GM19468 (cell line): ENCODE measurements around the gene DLST.
"Not testable (repeated sequence)": the region's sequence is repeated elsewhere in the genome, so short reads cannot be mapped to it uniquely, and the experiment has no call there.

Experiments
- ATAC-seq: cut with Tn5 transposase; IDR thresholded peaks from one replicate; pipeline ENCODE4 v1.9.1; 2021; ENCODE audit warnings: mild to moderate bottlenecking, moderate library complexity, moderate number of reproducible peaks; ENCODE audit not compliant: unreplicated experiment; ENCODE audit errors: extremely low read depth

The DLST gene

GRCh38 chr14:74913393-74913910, 31.7 kb downstream of the DLST start:
- ATAC-seq, result no peak

- ATAC-seq, result no peak
Observed at GRCh38 chr14:74913986-74914573, 32.4 kb downstream of the DLST start.

GRCh38 chr14:74915426-74915825, 33.7 kb downstream of the DLST start:
- no peak for ATAC-seq

- no peak for ATAC-seq
Observed at GRCh38 chr14:74915826-74916225, 34.1 kb downstream of the DLST start.

- ATAC-seq, result no peak
Observed at GRCh38 chr14:74917178-74917543, 35.4 kb downstream of the DLST start.

GRCh38 chr14:74917646-74918081, 35.9 kb downstream of the DLST start:
- ATAC-seq, result no peak

- no peak for ATAC-seq
Observed at GRCh38 chr14:74918380-74918779, 36.7 kb downstream of the DLST start.

GRCh38 chr14:74919421-74920165, 37.9 kb downstream of the DLST start:
- ATAC-seq, result no peak

- ATAC-seq, result no peak
Observed at GRCh38 chr14:74920281-74920680, 38.6 kb downstream of the DLST start.

- ATAC-seq, result no peak
Observed at GRCh38 chr14:74921053-74921620, 39.4 kb downstream of the DLST start.

- no peak for ATAC-seq
Observed at GRCh38 chr14:74921987-74922751, 40.5 kb downstream of the DLST start.

- no peak for ATAC-seq
Observed at GRCh38 chr14:74922752-74923401, 41.2 kb downstream of the DLST start, which contains the start of gene RPS6KL1. Gene RPS6KL1 (minus strand): TSS chr14:74923260. CDS start chr14:74921541, 1,719 bp downstream.

- ATAC-seq, result no peak
Observed at GRCh38 chr14:74924061-74924460, 42.3 kb downstream of the DLST start.

GRCh38 chr14:74927225-74927624, 45.5 kb downstream of the DLST start:
- no peak for ATAC-seq

- ATAC-seq, result no peak
Observed at GRCh38 chr14:74929242-74929641, 47.5 kb downstream of the DLST start.

GRCh38 chr14:74931744-74932143, 50.0 kb downstream of the DLST start:
- not testable (repeated sequence) for ATAC-seq

GRCh38 chr14:74932401-74932901, 50.7 kb downstream of the DLST start:
- ATAC-seq, result no peak

GRCh38 chr14:74932936-74933335, 51.2 kb downstream of the DLST start:
- not testable (repeated sequence) for ATAC-seq

GRCh38 chr14:74934041-74934440, 52.3 kb downstream of the DLST start:
- ATAC-seq, result no peak
